ENCODE data around the gene CAMKMT. TPM values are rescaled to one million over a fixed set of nuclear protein-coding genes. Genes with fewer than 3 reads are reported as not detected.

CAMKMT gene
- total and polyA plus RNA-seq, 8 donors: 1.4 to 27.4 (median 6.2) TPM

GRCh38 chr2:44599130-44599529 lies 237.4 kb downstream of the CAMKMT start:
- intact Hi-C loops (cut with DNase I; ENCODE audit: low total_unique reads): no loop called here
- WGBS, 5 donors: 33 to 67% (median 36%) methylated on average over 1 of the region's 1 CpG
- H3K9me3 ChIP-seq: no peaks in the 10 kb centered on the region
- TF ChIP-seq EP300 (IDR thresholded peaks at IDR 0.05): no peak
- TF ChIP-seq POLR2AphosphoS5 (IDR thresholded peaks at IDR 0.05): no peak
- no peak for TF ChIP-seq POLR2A (IDR thresholded peaks at IDR 0.05)
- TF ChIP-seq CTCF (IDR thresholded peaks at IDR 0.05): no peak
- H3K27me3 ChIP-seq: no peaks in the 10 kb centered on the region
- no peak for DNase-seq
- no peak overlapping the region for H3K27ac ChIP-seq
- H3K4me1 ChIP-seq: no peaks in the 10 kb centered on the region
- no peak overlapping the region for H3K4me3 ChIP-seq
- no peaks in the 10 kb centered on the region for H3K36me3 ChIP-seq

GRCh38 chr2:44602446-44602845 lies 240.7 kb downstream of the CAMKMT start:
- Histone ChIP-seq H3K4me3 (no peak overlapping the region), H3K4me1 (no peaks in the 10 kb centered on the region), H3K27ac (no peak overlapping the region), H3K27me3 (no peaks in the 10 kb centered on the region), H3K9me3 (no peaks in the 10 kb centered on the region), H3K36me3 (no peaks in the 10 kb centered on the region)
- TF ChIP-seq CTCF (IDR thresholded peaks at IDR 0.05): no peak
- 84 to 96% (median 93%) methylated on average over 6 of the region's 6 CpGs for WGBS, 5 donors
- intact Hi-C loops (cut with DNase I; ENCODE audit: low total_unique reads): no loop called here
- DNase-seq: no peak

- WGBS, 5 donors: 0 to 95% (median 61%) methylated on average over 1 of the region's 1 CpG
- H3K9me3 ChIP-seq: no peaks in the 10 kb centered on the region
- no peaks in the 10 kb centered on the region for H3K36me3 ChIP-seq
- no peaks in the 10 kb centered on the region for H3K4me1 ChIP-seq
- no peak overlapping the region for H3K4me3 ChIP-seq
- no peak for TF ChIP-seq POLR2A (IDR thresholded peaks at IDR 0.05)
- no peak for TF ChIP-seq POLR2AphosphoS5 (IDR thresholded peaks at IDR 0.05)
- TF ChIP-seq EP300 (IDR thresholded peaks at IDR 0.05): no peak
- no peak for TF ChIP-seq CTCF (IDR thresholded peaks at IDR 0.05)
- intact Hi-C loops (cut with DNase I; ENCODE audit: low total_unique reads): no loop called here
- H3K27ac ChIP-seq: no peak overlapping the region
- no peaks in the 10 kb centered on the region for H3K27me3 ChIP-seq
- no peak for DNase-seq
Measured at GRCh38 chr2:44605511-44605910, 243.8 kb downstream of the CAMKMT start.

DNA sequence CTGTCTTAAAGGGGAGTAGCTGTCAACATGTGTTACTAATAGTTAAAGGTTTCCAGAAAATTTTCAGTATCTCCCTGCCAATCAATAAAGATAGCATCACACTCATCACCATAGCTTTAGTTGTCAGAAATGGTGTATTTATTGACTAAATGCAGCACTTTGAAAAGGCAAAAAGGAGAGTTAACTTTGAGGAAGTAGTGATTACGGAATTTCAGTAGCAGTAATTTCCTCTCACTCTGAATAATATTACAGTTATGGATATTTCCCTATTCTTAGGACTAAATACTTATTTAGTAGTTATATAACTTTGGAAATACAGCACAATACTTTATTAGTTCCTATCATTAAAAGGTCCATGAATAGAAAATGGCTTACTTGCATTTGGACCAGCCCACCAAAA lies 250.5 kb downstream of the CAMKMT start:
- Histone ChIP-seq H3K27me3 (no peaks in the 10 kb centered on the region), H3K36me3 (no peaks in the 10 kb centered on the region), H3K4me3 (no peak overlapping the region), H3K27ac (no peak overlapping the region), H3K4me1 (peaks cover 0 to 5% (median 0%) of the 10 kb centered on the region in 4 donors), H3K9me3 (no peaks in the 10 kb centered on the region)
- intact Hi-C loops (cut with DNase I; ENCODE audit: low total_unique reads): no loop called here
- 71 to 100% (median 92%) methylated on average over 1 of the region's 1 CpG for WGBS, 5 donors
- DNase-seq: no peak
- TF ChIP-seq EP300 (IDR thresholded peaks at IDR 0.05) (no peak), POLR2AphosphoS5 (IDR thresholded peaks at IDR 0.05) (no peak), POLR2A (IDR thresholded peaks at IDR 0.05) (no peak), CTCF (IDR thresholded peaks at IDR 0.05) (no peak)
